Suppressor macrophage treated with lipopolysaccharide for 4 hours (primary cell): ENCODE measurements around the gene NDUFA1.
"Not testable (repeated sequence)": the region's sequence is repeated elsewhere in the genome, so short reads cannot be mapped to it uniquely, and the experiment has no call there.

Source experiments
- DNase-seq: peaks from one replicate; pipeline ENCODE4 v3.0.0-alpha.2; 2020

Gene NDUFA1

DNA sequence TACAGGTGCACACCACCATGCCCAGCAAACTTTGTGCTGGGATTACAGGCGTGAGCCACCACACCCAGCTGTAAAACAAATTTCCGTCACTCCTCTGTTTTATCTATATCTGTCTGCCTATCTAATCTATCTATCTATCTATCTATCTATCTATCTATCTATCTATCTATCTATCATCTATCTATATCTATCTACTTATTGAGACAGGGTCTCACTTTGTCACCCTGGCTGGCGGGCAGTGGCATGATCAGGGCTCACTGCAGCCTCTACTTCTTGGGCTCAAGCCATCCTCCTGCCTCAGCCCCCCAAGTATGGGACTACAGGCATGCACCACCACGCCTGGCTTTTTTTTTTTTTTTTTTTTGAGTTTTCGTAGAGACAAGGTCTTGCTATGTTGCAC is 44.7 kb downstream of the NDUFA1 start:
- no peak for DNase-seq

DNA sequence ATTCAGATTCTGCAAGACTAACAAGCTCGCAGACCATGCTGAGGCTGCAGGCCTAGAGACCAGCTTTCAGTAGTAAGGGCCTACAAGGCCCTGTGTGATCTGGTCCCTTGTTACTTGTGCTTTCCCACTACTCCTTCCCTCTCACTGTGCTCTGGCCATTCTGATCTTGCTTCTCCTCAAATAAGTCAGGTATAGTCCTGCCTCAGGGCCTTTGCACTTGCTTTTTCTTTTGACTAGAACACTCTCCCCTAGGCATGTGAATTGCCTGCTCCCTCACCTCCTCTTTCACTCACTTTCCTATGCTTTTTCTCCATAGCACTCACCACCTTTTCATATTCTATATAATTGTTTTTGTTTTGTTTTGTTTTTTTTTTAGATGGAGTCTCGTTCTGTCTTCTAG is 46.2 kb downstream of the NDUFA1 start:
- DNase-seq: no peak

DNA sequence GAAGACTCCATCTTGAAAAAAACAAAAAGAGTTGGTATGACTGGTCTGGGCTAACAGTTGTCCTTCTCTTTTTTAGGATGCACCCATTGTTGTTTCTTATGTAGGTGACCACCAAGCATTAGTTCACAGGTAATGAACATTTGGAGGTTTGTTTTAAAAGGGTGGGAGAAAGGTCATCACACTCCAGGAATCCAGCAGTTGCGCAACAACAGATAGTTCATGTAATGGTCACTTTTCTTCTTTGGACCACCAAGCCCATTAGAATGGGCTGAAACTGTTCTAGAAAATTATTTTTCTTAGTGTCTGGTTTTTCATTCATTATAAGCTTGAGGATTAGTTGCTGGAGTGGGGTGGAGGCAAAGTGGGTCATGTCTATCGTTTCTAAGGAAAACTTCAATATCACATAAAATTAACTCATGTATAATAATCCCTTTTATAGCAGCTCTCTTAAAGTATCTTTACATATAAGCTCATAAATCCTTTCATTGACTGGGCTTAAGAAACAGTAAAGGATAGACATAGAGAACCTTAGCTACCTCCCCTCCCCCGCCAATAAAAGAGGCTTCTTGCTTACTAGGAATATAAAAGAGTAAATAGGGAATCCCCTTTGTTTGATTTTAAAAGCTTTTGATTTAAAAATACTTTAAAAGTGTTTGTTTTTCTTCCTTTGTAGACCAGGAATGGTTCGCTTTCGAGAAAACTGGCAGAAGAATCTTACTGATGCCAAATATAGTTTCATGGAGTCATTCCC is 48.4 kb downstream of the NDUFA1 start:
- no peak for DNase-seq

DNA sequence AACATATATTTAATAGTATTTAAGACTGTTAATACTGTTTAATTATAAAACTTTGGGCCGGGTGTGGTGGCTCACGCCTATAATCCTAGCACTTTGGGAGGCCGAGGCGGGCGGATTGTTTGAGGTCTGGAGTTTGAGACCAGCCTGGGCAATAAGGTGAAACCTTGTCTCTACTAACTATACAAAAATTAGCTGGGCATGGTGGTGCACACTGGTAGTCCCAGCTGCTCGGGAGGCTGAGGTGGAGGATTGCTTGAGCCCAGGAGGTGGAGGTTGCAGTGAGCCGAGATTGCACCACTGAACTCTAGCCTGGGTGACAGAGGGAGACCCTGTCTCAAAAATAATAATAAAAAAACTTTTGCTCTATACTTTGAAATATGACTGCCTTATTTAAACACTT is 50.8 kb downstream of the NDUFA1 start:
- DNase-seq: not testable (repeated sequence)
